ENCODE measurements around the gene CEP128.

CEP128 gene

GRCh38 chr14:80518173-80518572, 423.4 kb downstream of the CEP128 start:
- DNase-seq = no peak
- TF ChIP-seq GATA1 (IDR thresholded peaks at IDR 0.05; ENCODE audit: low read depth, low read length) (no peak), POLR2A (IDR thresholded peaks at IDR 0.05; ENCODE audit: low read length) (no peak)

DNA sequence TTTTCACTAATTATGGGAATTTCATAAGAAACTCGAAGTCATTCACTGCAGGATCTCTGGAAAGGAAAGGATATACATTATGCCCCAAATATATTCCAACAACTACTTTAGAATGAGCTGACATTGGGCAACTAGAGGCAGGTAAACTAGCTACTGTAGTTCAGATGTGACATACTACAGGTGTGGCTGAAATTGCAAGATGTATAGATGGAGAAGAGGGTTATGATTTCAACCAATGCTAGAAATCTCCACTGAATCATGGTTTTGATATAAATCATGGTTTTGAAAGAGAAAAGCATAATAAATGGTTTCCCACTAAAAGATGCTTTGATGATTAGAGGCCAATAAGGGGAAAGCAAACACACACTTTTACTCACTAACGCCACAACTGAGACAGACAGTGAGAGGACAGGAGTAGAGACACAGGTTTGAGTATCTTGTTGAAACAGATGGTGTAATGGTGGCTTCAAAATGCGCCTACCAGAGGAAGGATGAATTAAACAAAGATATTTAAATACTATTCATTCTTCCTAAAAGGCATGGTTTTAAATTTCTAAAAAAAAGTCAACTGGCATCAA, 434.2 kb downstream of the CEP128 start:
- no peak for DNase-seq
- TF ChIP-seq POLR2A (IDR thresholded peaks at IDR 0.05; ENCODE audit: low read length) (no peak), GATA1 (IDR thresholded peaks at IDR 0.05; ENCODE audit: low read depth, low read length) (no peak)

DNA sequence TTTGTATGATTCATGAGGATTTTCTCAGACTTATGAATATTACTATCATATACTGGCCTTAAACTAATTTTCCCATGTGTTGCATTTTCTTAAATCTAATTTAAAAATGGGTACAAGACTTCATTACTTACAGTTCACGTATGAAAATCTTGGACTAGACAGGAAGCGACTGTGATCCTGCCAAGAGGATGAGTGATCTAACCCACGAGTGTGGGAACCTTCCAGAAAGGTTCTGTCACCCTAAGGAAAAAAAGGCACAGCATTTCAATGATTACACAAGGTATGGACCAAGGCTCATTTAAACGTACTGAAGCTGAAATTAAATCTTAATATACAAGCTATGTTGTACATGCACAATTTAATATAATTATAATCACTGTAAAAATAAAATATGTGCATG, 436.8 kb downstream of the CEP128 start:
- TF ChIP-seq POLR2A (IDR thresholded peaks at IDR 0.05; ENCODE audit: low read length) = no peak
- TF ChIP-seq GATA1 (IDR thresholded peaks at IDR 0.05; ENCODE audit: low read depth, low read length) = no peak
- DNase-seq = no peak

DNA sequence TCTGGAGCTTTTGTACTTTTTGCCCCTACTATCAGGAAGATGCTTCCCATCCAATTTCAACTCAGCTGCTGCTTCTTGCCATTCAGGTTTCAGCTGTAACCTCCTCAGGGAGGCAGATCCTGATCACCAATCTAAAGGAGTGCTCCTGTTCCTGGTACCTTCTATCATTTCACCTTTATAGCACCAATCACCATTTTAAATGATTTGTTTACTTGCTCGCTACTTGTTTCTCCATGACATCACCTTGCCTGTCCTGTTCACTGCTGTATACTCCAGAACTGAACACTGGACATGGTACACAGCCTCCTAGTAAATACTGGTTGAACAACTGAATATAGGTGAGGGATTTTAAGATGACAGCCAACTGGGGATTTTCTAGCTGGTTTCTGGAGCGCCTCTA, 443.0 kb downstream of the CEP128 start:
- no peak for DNase-seq
- no peak for TF ChIP-seq GATA1 (IDR thresholded peaks at IDR 0.05; ENCODE audit: low read depth, low read length)
- TF ChIP-seq POLR2A (IDR thresholded peaks at IDR 0.05; ENCODE audit: low read length) = no peak

DNA sequence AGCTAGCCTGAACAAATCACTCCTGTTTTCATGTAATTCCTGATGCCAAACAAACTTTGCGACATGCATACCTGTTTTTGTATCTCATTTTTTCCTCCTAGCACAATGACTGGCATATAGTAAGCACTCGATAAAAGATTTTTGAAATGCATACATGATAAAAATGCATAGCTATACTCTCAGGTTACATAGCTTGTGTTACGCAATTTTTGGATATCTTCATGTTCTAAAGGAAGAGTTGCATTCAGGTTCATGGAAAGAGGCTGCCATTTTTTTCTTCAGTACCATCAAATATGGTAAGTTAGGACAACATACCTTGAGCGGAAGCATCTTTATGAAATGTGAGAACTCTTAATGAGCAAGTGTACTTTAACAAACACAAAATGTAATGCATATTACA, 445.4 kb downstream of the CEP128 start:
- TF ChIP-seq POLR2A (IDR thresholded peaks at IDR 0.05; ENCODE audit: low read length) (no peak), GATA1 (IDR thresholded peaks at IDR 0.05; ENCODE audit: low read depth, low read length) (no peak)
- no peak for DNase-seq

DNA sequence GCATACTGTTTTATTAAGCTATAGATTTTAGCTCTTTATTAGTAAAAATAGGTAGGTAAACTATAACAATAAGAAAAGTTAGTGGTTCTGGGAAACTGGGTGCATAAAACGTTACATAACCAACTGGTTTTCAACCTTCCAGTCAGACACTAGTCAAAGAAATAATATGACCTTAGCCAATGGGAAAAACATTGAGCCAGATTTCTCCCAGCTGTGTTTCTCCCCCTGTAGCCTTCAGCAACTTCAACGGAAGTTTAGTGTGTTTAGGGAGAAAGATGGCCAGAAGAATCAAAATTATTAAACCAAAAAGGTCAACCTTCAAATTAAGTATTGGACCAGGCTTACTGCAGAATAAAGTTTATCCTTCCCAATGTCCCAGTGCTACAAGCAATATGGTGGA, 446.8 kb downstream of the CEP128 start:
- TF ChIP-seq POLR2A (IDR thresholded peaks at IDR 0.05; ENCODE audit: low read length) (no peak), GATA1 (IDR thresholded peaks at IDR 0.05; ENCODE audit: low read depth, low read length) (no peak)
- no peak for DNase-seq

DNA sequence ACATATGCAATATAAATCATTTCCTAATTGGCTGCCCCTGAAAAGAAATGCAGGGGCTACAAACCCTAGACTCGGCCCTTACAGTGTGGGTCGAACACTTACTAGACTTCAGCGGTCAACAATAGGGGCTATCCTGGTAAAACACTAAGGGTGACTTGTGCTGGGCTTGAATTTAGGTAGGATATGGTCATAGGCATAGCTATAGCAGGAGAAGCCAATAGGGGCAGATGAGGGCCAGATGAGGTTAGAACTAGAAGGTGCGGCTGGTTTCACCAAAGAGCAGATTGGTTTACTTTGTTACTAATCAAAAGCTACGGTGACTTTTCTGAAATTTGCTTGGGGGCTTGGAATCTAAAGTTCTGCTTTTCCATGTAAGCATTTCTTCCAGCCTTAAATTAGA, 447.9 kb downstream of the CEP128 start:
- TF ChIP-seq POLR2A (IDR thresholded peaks at IDR 0.05; ENCODE audit: low read length) = no peak
- no peak for TF ChIP-seq GATA1 (IDR thresholded peaks at IDR 0.05; ENCODE audit: low read depth, low read length)
- no peak for DNase-seq

DNA sequence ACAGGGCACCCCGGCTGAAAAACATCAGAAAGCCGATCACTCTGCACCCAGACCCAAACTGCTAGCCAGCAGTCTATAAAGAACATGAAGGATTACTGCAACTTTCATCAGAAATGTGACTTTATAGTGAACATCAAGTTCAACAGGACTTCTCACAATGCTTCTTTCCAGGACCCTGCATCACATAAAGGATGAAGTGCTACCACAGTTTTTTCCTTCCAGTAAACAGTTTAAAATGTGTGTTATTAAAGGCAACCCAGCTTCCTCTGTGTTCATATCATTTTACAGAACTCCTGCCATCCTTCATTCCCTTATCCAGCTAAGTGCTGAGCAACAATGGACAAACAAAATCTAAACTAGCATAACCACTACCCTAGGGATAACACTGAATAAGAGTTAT, 449.9 kb downstream of the CEP128 start:
- no peak for TF ChIP-seq GATA1 (IDR thresholded peaks at IDR 0.05; ENCODE audit: low read depth, low read length)
- no peak for TF ChIP-seq POLR2A (IDR thresholded peaks at IDR 0.05; ENCODE audit: low read length)
- DNase-seq = no peak

GRCh38 chr14:80491131-80491530, 450.4 kb downstream of the CEP128 start:
- TF ChIP-seq GATA1 (IDR thresholded peaks at IDR 0.05; ENCODE audit: low read depth, low read length) (no peak), POLR2A (IDR thresholded peaks at IDR 0.05; ENCODE audit: low read length) (no peak)
- no peak for DNase-seq

- no peak for DNase-seq
- TF ChIP-seq POLR2A (IDR thresholded peaks at IDR 0.05; ENCODE audit: low read length) = no peak
- TF ChIP-seq GATA1 (IDR thresholded peaks at IDR 0.05; ENCODE audit: low read depth, low read length) = no peak
Observed at GRCh38 chr14:80489513-80489912, 452.0 kb downstream of the CEP128 start.

- no peak for DNase-seq
- no peak for TF ChIP-seq GATA1 (IDR thresholded peaks at IDR 0.05; ENCODE audit: low read depth, low read length)
- no peak for TF ChIP-seq POLR2A (IDR thresholded peaks at IDR 0.05; ENCODE audit: low read length)
Observed at GRCh38 chr14:80485764-80486163, 455.8 kb downstream of the CEP128 start.

DNA sequence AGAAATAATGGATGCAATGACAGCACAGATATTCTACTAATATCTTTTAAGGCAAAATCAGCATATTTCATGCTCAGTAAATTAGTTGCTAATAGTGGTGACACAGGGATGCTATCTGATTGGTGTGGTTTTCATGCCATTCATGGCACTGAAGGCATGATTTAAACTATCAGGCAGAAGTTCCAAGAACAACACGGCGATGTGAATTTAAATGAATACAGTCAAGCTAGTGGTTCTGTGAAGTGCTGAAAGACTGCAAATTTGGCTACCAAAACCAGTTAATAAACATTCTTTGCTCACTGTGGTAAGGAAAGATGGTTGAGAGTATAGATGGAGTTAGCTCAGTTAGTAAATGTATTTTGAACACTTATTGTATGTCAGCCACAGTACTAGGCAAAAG, 458.2 kb downstream of the CEP128 start:
- no peak for DNase-seq
- TF ChIP-seq POLR2A (IDR thresholded peaks at IDR 0.05; ENCODE audit: low read length) (no peak), GATA1 (IDR thresholded peaks at IDR 0.05; ENCODE audit: low read depth, low read length) (no peak)

GRCh38 chr14:80477388-80478160, 464.0 kb downstream of the CEP128 start:
- DNase-seq = no peak
- TF ChIP-seq GATA1 (IDR thresholded peaks at IDR 0.05; ENCODE audit: low read depth, low read length) (no peak), POLR2A (IDR thresholded peaks at IDR 0.05; ENCODE audit: low read length) (no peak)

GRCh38 chr14:80475074-80475473, 466.5 kb downstream of the CEP128 start:
- TF ChIP-seq GATA1 (IDR thresholded peaks at IDR 0.05; ENCODE audit: low read depth, low read length) (no peak), POLR2A (IDR thresholded peaks at IDR 0.05; ENCODE audit: low read length) (no peak)
- DNase-seq = no peak

All from erythroblast (primary cell).